SU-DHL-6 (cell line): Measurements from ENCODE around the gene WNT1.

Experiments
- H2AFZ ChIP-seq: fragments of 200-600 bp; sonication (generic); 2 replicates; pipeline ENCODE4 v1.6.1; 2014; ENCODE audit warnings: low read depth, mild to moderate bottlenecking, moderate library complexity, mixed read lengths, antibody characterized with exemption, low read length; ENCODE audit not compliant: severe bottlenecking
- H3F3A ChIP-seq: fragments of 200-600 bp; shearing (Covaris generic); 2 replicates; pipeline ENCODE4 v1.6.0; 2016; ENCODE audit warnings: antibody characterized with exemption, mild to moderate bottlenecking; ENCODE audit not compliant: insufficient read depth
- H3K27ac ChIP-seq: fragments of 200-600 bp; sonication (generic); 2 replicates; pipeline ENCODE4 v1.5.1; 2016; ENCODE audit warnings: low read depth, mild to moderate bottlenecking, low read length, moderate library complexity, mixed read lengths
- H3K27me3 ChIP-seq: fragments of 200-600 bp; sonication (generic), shearing (Covaris generic); 2 replicates; pipeline ENCODE4 v1.6.0; 2014; ENCODE audit warnings: mild to moderate bottlenecking, low read length
- H3K36me3 ChIP-seq: fragments of 200-600 bp; sonication (generic); 2 replicates; pipeline ENCODE4 v1.6.1; 2014; ENCODE audit warnings: mild to moderate bottlenecking, low read length, mixed read lengths
- H3K4me2 ChIP-seq: fragments of 300-600, 200-600 bp; shearing (Covaris generic), sonication (generic); 2 replicates; pipeline ENCODE4 v1.6.0; 2014; ENCODE audit warnings: low read length, low read depth, mild to moderate bottlenecking; ENCODE audit not compliant: poor library complexity, severe bottlenecking
- H3K4me3 ChIP-seq: fragments of 200-600 bp; sonication (generic); 2 replicates; pipeline ENCODE4 v1.5.1; 2014; ENCODE audit warnings: antibody characterized with exemption, low read length, mild to moderate bottlenecking, mixed read lengths; ENCODE audit not compliant: insufficient read depth, poor library complexity, severe bottlenecking
- H3K79me2 ChIP-seq: fragments of 200-600 bp; sonication (generic); 2 replicates; pipeline ENCODE4 v1.6.1; 2014; ENCODE audit warnings: mild to moderate bottlenecking, low read length, moderate library complexity; ENCODE audit not compliant: insufficient read depth
- H3K9ac ChIP-seq: fragments of 200-600 bp; sonication (generic); 2 replicates; pipeline ENCODE4 v1.7.0; 2014; ENCODE audit warnings: mild to moderate bottlenecking, low read length
- H3K9me2 ChIP-seq: fragments of 200-600 bp; sonication (generic); replicated peaks from 2 replicates; pipeline ENCODE4 v1.6.1; 2014; ENCODE audit warnings: low read length; ENCODE audit not compliant: insufficient read depth
- H3K9me3 ChIP-seq: fragments of 200-600 bp; sonication (generic); 2 replicates; pipeline ENCODE4 v1.6.1; 2014; ENCODE audit warnings: low read length, mixed read lengths; ENCODE audit not compliant: insufficient read depth
- H4K20me1 ChIP-seq: fragments of 200-600 bp; sonication (generic); 2 replicates; pipeline ENCODE4 v1.6.1; 2014; ENCODE audit warnings: low read depth, mild to moderate bottlenecking, antibody characterized with exemption, low read length, moderate library complexity, mixed read lengths
- EZH2phosphoT487 ChIP-seq: fragments of 200-600 bp; sonication (generic), shearing (Covaris generic); conservative IDR thresholded peaks from 2 replicates; pipeline ENCODE4 v1.6.1; 2018; ENCODE audit warnings: mild to moderate bottlenecking, antibody characterized with exemption, low read length, moderate library complexity, mixed read lengths
- TF ChIP-seq, protein P1 (sequence below): fragments of 200-600 bp; sonication (generic); IDR thresholded peaks from one replicate; pipeline ENCODE4 v1.5.1; 2017; ENCODE audit warnings: antibody characterized with exemption, mild to moderate bottlenecking, low read length, moderate library complexity; ENCODE audit not compliant: insufficient read depth, poor library complexity, severe bottlenecking

The WNT1 gene

DNA sequence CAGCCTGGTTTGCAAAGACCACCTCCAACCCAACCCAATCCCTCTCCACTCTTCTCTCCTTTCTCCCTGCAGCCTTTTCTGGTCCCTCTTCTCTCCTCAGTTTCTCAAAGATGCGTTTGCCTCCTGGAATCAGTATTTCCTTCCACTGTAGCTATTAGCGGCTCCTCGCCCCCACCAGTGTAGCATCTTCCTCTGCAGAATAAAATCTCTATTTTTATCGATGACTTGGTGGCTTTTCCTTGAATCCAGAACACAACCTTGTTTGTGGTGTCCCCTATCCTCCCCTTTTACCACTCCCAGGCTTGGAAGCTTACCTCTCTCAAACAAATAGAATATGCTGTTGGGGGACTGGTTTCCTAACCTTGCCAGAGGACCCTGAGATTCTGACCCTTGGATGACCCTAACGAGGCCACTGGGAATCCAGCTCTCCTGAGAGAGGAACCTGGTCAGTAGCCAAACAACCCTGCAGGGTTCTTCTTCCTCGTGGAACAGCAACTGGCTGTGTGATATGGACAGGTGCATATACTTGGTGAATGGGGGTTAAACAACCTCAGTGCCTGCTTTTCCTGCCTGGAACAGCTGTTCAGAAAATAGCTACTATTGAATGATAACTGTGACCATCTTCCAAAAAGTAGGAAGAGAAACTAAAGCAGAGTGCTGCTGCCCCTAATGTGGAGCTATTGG is 4.4 kb downstream of the WNT1 start:
- H3K4me3 ChIP-seq, result no peak overlapping the region

DNA sequence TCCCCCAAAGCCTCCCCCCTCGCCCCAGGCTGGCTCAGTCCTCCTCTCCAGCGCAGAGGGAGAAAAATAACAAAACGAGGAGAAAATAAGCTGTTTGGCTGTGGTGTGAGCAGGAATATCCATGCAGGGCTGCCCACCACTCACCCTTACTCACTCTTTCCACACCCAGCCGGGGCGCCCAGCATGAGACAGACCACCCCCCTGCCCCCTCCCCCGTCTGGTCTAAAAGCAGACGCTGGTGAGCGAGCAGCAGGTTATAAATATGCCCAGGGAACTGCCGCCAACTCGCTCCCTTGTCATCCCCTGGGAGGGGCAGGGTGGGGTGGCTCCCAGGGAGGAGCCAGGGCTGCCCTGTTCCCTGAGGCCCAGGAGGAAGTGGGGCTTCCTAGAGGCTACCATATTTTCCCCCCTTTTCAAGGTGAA is 7.4 kb downstream of the WNT1 start:
- no peaks in the 10 kb centered on the region for H3K27me3 ChIP-seq

More for the DNA sequence above, 4.4 kb downstream of the WNT1 start:
- no peaks in the 10 kb centered on the region for H3K9me2 ChIP-seq
- TF ChIP-seq EZH2phosphoT487, result no peak
- TF ChIP-seq, protein P1, sequence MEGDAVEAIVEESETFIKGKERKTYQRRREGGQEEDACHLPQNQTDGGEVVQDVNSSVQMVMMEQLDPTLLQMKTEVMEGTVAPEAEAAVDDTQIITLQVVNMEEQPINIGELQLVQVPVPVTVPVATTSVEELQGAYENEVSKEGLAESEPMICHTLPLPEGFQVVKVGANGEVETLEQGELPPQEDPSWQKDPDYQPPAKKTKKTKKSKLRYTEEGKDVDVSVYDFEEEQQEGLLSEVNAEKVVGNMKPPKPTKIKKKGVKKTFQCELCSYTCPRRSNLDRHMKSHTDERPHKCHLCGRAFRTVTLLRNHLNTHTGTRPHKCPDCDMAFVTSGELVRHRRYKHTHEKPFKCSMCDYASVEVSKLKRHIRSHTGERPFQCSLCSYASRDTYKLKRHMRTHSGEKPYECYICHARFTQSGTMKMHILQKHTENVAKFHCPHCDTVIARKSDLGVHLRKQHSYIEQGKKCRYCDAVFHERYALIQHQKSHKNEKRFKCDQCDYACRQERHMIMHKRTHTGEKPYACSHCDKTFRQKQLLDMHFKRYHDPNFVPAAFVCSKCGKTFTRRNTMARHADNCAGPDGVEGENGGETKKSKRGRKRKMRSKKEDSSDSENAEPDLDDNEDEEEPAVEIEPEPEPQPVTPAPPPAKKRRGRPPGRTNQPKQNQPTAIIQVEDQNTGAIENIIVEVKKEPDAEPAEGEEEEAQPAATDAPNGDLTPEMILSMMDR, result no peak
- no peaks in the 10 kb centered on the region for H3K9me3 ChIP-seq
- no peaks in the 10 kb centered on the region for H4K20me1 ChIP-seq
- H3K27ac ChIP-seq, result no peak overlapping the region
- H3K4me2 ChIP-seq, result no peak overlapping the region
- H3K79me2 ChIP-seq, result no peaks in the 10 kb centered on the region
- H2AFZ ChIP-seq, result no peak overlapping the region
- no peaks in the 10 kb centered on the region for H3F3A ChIP-seq
- no peaks in the 10 kb centered on the region for H3K36me3 ChIP-seq
- H3K9ac ChIP-seq, result no peak overlapping the region
- H3K27me3 ChIP-seq, result no peaks in the 10 kb centered on the region

DNA sequence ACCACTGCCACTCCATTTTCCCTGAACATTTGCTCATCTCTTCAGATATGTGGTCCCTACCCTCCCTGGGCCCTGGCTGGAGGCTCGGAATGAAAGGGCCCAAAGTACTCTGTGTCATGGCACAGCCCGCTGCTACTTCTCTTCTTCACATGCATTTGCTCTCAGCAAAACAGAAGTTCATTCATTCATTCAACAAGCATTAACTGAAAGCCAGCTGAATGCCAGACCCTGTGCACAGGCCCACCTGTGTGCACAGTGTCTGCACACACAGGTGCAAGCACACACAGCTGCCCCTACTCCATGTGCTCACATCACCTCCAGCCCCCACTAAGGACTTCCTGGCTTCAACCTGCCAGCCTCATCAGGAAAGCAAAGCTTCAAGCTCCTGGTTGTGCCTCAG is 7.8 kb downstream of the WNT1 start:
- Histone ChIP-seq H3K4me2 (no peak overlapping the region), H2AFZ (no peak overlapping the region), H3K79me2 (no peaks in the 10 kb centered on the region), H3K27ac (no peak overlapping the region), H3K9ac (no peak overlapping the region), H3K27me3 (no peaks in the 10 kb centered on the region), H4K20me1 (no peaks in the 10 kb centered on the region), H3K4me3 (no peak overlapping the region), H3K36me3 (no peaks in the 10 kb centered on the region), H3F3A (no peaks in the 10 kb centered on the region), H3K9me3 (no peaks in the 10 kb centered on the region), H3K9me2 (no peaks in the 10 kb centered on the region)
- TF ChIP-seq, protein P1, result no peak
- TF ChIP-seq EZH2phosphoT487, result no peak

More for the DNA sequence above, 7.4 kb downstream of the WNT1 start:
- H3K9ac ChIP-seq, result no peak overlapping the region
- no peak overlapping the region for H2AFZ ChIP-seq
- TF ChIP-seq EZH2phosphoT487, result no peak
- TF ChIP-seq, protein P1, result no peak
- no peaks in the 10 kb centered on the region for H4K20me1 ChIP-seq
- H3K9me3 ChIP-seq, result no peaks in the 10 kb centered on the region
- H3F3A ChIP-seq, result no peaks in the 10 kb centered on the region
- no peaks in the 10 kb centered on the region for H3K79me2 ChIP-seq
- H3K4me3 ChIP-seq, result no peak overlapping the region
- H3K9me2 ChIP-seq, result no peaks in the 10 kb centered on the region
- H3K27ac ChIP-seq, result no peak overlapping the region
- H3K4me2 ChIP-seq, result no peak overlapping the region
- no peaks in the 10 kb centered on the region for H3K36me3 ChIP-seq
